HL-60 (cell line): ENCODE results near the gene NME2.

Experiments used
- CTCF ChIP-seq: IDR thresholded peaks from one replicate; pipeline ENCODE4 v1.5.1; 2011; ENCODE audit warnings: low read length, control low read depth, inconsistent platforms; ENCODE audit not compliant: insufficient read depth
- GABPA ChIP-seq: IDR thresholded peaks from 2 replicates; pipeline ENCODE4 v1.6.1; 2012; ENCODE audit warnings: low read depth
- REST ChIP-seq: IDR thresholded peaks from 2 replicates; pipeline ENCODE4 v1.6.1; 2012; ENCODE audit warnings: low read depth; ENCODE audit not compliant: insufficient replicate concordance
- SPI1 ChIP-seq: IDR thresholded peaks from 2 replicates; pipeline ENCODE4 v1.6.1; 2012; ENCODE audit warnings: low read depth, mild to moderate bottlenecking, borderline replicate concordance

GRCh38 chr17:51164911-51165679, 1.1 kb upstream of the NME2 start:
- TF ChIP-seq REST (no peak), CTCF (no peak), GABPA (no peak), SPI1 (no peak)
